ENCODE results near the gene SH2D7. TPM values are rescaled to one million over a fixed set of nuclear protein-coding genes. Genes with fewer than 3 reads are reported as not detected.
"Not testable (repeated sequence)": the region's sequence is repeated elsewhere in the genome, so short reads cannot be mapped to it uniquely, and the experiment has no call there.

The SH2D7 gene
- total and polyA plus RNA-seq, 3 donors from 2014 or later: 1.5 to 5.0 (median 2.2) TPM

- H3K4me1 ChIP-seq: peaks cover 8% of the 10 kb centered on the region
- peak overlapping the region in 1 of 2 donors; percentile 35 for H3K27ac ChIP-seq
Observed at GRCh38 chr15:78148392-78149067, 56.2 kb downstream of the SH2D7 start.

DNA sequence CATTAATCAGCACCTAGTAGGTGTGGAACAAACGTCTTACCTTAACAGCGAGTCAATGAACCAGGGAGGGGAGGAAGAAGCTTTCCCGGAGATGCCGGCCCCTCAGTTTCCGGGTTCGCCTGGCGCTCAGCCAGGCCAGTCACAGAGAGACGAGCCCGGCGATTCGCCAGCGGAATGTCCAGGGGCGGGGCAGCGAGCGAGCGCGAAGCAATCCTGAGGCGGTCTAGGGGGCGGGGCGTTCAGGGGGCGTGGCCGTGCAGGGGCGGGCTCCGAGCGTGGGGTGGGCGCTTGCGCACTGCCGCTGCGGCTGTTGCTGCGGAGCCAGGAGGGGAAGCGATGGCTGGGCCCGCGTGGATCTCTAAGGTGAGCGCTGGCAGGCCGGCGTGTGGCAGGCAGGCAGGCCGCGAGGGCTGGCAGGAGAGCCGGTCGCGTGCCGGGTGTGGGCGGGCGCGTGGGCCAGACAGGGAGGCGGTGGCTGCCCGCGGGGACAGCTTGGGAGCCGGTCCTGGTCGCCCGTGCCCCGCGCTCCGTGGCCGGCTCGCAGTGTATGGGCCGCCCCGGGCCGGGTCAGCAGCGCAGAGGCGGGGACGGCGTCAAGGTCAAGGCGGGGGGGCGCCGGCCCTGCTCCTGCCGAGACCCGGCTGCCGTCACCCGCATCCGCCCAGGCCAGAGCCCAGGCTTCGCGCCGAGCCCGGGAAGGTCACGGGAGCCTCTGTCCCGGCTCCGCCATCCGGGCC, 56.9 kb downstream of the SH2D7 start, which contains the start of gene IDH3A:
Gene IDH3A (plus strand): TSS at position 295 of the 737 bp plus-strand sequence. CDS start 42 bp downstream, at position 337.
- TF ChIP-seq, protein P1, sequence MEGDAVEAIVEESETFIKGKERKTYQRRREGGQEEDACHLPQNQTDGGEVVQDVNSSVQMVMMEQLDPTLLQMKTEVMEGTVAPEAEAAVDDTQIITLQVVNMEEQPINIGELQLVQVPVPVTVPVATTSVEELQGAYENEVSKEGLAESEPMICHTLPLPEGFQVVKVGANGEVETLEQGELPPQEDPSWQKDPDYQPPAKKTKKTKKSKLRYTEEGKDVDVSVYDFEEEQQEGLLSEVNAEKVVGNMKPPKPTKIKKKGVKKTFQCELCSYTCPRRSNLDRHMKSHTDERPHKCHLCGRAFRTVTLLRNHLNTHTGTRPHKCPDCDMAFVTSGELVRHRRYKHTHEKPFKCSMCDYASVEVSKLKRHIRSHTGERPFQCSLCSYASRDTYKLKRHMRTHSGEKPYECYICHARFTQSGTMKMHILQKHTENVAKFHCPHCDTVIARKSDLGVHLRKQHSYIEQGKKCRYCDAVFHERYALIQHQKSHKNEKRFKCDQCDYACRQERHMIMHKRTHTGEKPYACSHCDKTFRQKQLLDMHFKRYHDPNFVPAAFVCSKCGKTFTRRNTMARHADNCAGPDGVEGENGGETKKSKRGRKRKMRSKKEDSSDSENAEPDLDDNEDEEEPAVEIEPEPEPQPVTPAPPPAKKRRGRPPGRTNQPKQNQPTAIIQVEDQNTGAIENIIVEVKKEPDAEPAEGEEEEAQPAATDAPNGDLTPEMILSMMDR (IDR thresholded peaks at IDR 0.05): no peak
- peak; percentile 54 for TF ChIP-seq POLR2A (IDR thresholded peaks at IDR 0.05)
- Histone ChIP-seq H3K36me3 (ENCODE audit: low read depth, missing control alignments) (no peaks in the 10 kb centered on the region), H3K4me1 (peaks cover 8% of the 10 kb centered on the region), H3K27ac (peak within 1 kb of the TSS; percentile 77 to 79), H3K27me3 (no peaks in the 10 kb centered on the region), H3K9me3 (no peaks in the 10 kb centered on the region), H3K4me3 (peak within 1 kb of the TSS; percentile 73 to 86)
- intact Hi-C loops (cut with DNase I; ENCODE audit: low total_unique reads): no loop called here
- peak; percentile 100 for DNase-seq
- 0 to 1% methylated on average over 27 to 68 of the region's 79 CpGs for WGBS, 2 donors

More at GRCh38 chr15:78148392-78149067, 56.2 kb downstream of the SH2D7 start:
- Histone ChIP-seq H3K36me3 (ENCODE audit: low read depth, missing control alignments) (no peaks in the 10 kb centered on the region), H3K9me3 (no peaks in the 10 kb centered on the region), H3K4me3 (peak overlapping the region; percentile 73 to 86), H3K27me3 (no peaks in the 10 kb centered on the region)
- DNase-seq: no peak
- WGBS, 2 donors: 12 to 14% methylated on average over 14 of the region's 14 CpGs
- no peak for TF ChIP-seq POLR2A (IDR thresholded peaks at IDR 0.05)
- TF ChIP-seq, protein P1 (IDR thresholded peaks at IDR 0.05): no peak
- intact Hi-C loops (cut with DNase I; ENCODE audit: low total_unique reads): no loop called here

DNA sequence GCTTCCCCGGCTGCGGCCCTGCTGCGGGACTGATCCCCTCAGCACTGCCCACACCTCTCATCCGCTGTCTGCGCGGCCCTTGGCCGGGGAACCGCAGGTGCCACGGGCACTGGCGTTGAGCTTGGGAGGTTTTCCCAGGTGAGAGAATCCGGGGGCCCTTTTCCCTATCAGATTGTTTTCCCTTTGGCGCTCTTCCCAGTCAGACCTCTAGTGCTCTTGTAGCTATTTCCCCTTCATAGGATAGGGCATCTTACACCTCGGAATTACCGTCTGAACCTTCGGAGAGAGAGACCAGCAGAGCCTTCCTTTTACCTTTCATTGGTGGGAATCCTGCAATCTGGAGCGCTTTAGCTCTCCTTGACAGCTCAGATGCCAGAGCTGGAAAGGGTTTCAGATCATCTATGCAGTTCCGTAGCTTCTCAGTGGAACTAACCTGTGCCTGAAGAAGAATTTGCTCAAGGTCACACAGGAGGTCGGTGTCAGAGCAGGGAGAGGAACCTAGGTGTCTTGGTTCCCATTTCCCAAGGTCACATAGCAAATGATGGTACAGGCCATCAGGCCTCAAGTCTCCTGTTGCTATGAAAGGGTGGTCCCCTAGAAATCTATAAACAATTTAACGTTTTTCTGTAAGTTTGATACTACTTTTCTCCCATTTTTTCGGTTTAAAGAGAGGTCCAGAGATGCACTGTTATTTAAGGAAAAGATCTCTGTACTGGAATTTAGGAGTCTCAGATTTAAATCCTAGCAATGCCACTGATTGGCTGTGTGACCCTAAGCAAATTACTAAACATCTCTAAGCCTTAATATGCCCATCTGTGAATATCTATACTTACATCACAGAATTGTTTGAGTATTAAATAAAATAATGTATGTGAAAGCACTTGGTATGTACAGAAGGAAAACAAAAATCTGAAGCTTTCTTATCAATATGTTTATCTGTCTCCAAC, 57.7 kb downstream of the SH2D7 start:
- TF ChIP-seq, protein P1 (IDR thresholded peaks at IDR 0.05): no peak
- TF ChIP-seq POLR2A (IDR thresholded peaks at IDR 0.05): no peak
- Histone ChIP-seq H3K4me3 (peak overlapping the region; percentile 73 to 86), H3K27me3 (no peaks in the 10 kb centered on the region), H3K27ac (peak overlapping the region; percentile 77 to 79), H3K9me3 (no peaks in the 10 kb centered on the region), H3K36me3 (ENCODE audit: low read depth, missing control alignments) (no peaks in the 10 kb centered on the region), H3K4me1 (peaks cover 12% of the 10 kb centered on the region)
- WGBS, 2 donors: 6 to 14% methylated on average over 8 to 19 of the region's 20 CpGs
- DNase-seq: no peak
- intact Hi-C loops (cut with DNase I; ENCODE audit: low total_unique reads): no loop called here

- intact Hi-C loops (cut with DNase I; ENCODE audit: low total_unique reads); H3K9me3 ChIP-seq; DNase-seq; H3K27ac ChIP-seq; H3K27me3 ChIP-seq; H3K36me3 ChIP-seq (ENCODE audit: low read depth, missing control alignments); H3K4me3 ChIP-seq: not testable (repeated sequence)
- WGBS, 2 donors: 88 to 92% methylated on average over 8 of the region's 8 CpGs
- H3K4me1 ChIP-seq: peaks cover 19% of the 10 kb centered on the region
Observed at GRCh38 chr15:78151075-78151474, 58.7 kb downstream of the SH2D7 start.

Small RNA genes lying within 50 kb of the gene (small RNA-seq; reads per million reads assigned to genes)
- gene RF00092: 0 reads per million in 2 donors

Other genes starting within 250 kb of the SH2D7 start
- gene TBC1D2B, start 14.8 kb upstream of the SH2D7 start, total RNA-seq: 10 to 100 TPM; 40.6 to 41.5 TPM
- gene TBC1D2B, start 14.8 kb upstream of the SH2D7 start, polyA plus RNA-seq (ENCODE audit: insufficient read depth, low read depth, low replicate concordance): 28.9 TPM
- gene CIB2, start 38.9 kb downstream of the SH2D7 start, total RNA-seq: 10 to 100 TPM; 24.9 to 34.3 TPM
- gene CIB2, start 38.9 kb downstream of the SH2D7 start, polyA plus RNA-seq (ENCODE audit: insufficient read depth, low read depth, low replicate concordance): 43.6 TPM
- gene IDH3A, start 56.8 kb downstream of the SH2D7 start, total RNA-seq: 100 to 1,000 TPM; 119 to 120 TPM
- gene IDH3A, start 56.8 kb downstream of the SH2D7 start, polyA plus RNA-seq (ENCODE audit: insufficient read depth, low read depth, low replicate concordance): 88.9 TPM
- gene ACSBG1, start 142.0 kb downstream of the SH2D7 start, total RNA-seq: 10 to 100 TPM; 14.8 to 25.2 TPM
- 12.2 TPM for gene ACSBG1, start 142.0 kb downstream of the SH2D7 start, polyA plus RNA-seq (ENCODE audit: insufficient read depth, low read depth, low replicate concordance)
- gene DNAJA4, start 172.0 kb downstream of the SH2D7 start, total RNA-seq: 100 to 1,000 TPM in 1 of 2 donors, 10 to 100 TPM in 1; 88.4 to 145 TPM
- gene DNAJA4, start 172.0 kb downstream of the SH2D7 start, polyA plus RNA-seq (ENCODE audit: insufficient read depth, low read depth, low replicate concordance): 183 TPM
- gene SKIC8, start 207.0 kb downstream of the SH2D7 start, total RNA-seq: 10 to 100 TPM; 82.3 to 93.1 TPM
- gene SKIC8, start 207.0 kb downstream of the SH2D7 start, polyA plus RNA-seq (ENCODE audit: insufficient read depth, low read depth, low replicate concordance): 135 TPM
- gene CRABP1, start 247.8 kb downstream of the SH2D7 start, total RNA-seq: 1 to 10 TPM in 1 of 2 donors, under 1 TPM in 1; 0.74 to 2.4 TPM
- gene CRABP1, start 247.8 kb downstream of the SH2D7 start, polyA plus RNA-seq (ENCODE audit: insufficient read depth, low read depth, low replicate concordance): 1.1 TPM